SK-N-SH treated with all-trans-retinoic acid at 6 μM for 48 hours (cell line): ENCODE results near the gene NPR3.

Source experiments
- ATAC-seq: fragments of 200-7000 bp; cut with Tn5 transposase; 3 replicates; pipeline ENCODE4 v1.9.1; 2020; ENCODE audit warnings: mild to moderate bottlenecking, moderate library complexity
- BACH2 ChIP-seq: fragments of 250-450 bp; sonication (Bioruptor Pico); IDR thresholded peaks from 2 replicates; pipeline ENCODE4 v1.9.0; 2021; ENCODE audit warnings: mild to moderate bottlenecking, borderline replicate concordance
- CREB5 ChIP-seq: fragments of 250-450 bp; sonication (Bioruptor Pico); IDR thresholded peaks from 2 replicates; pipeline ENCODE4 v1.5.1; 2020; ENCODE audit warnings: low read depth, mild to moderate bottlenecking, moderate library complexity
- CSDC2 ChIP-seq: fragments of 250-450 bp; sonication (Bioruptor Pico); IDR thresholded peaks from 2 replicates; pipeline ENCODE4 v1.5.0; 2020; ENCODE audit warnings: mild to moderate bottlenecking, moderate library complexity
- CSRNP3 ChIP-seq: fragments of 250-450 bp; sonication (Bioruptor Pico); IDR thresholded peaks from 2 replicates; pipeline ENCODE4 v1.5.1; 2021; ENCODE audit warnings: mild to moderate bottlenecking, moderate library complexity
- GLIS3 ChIP-seq: fragments of 250-450 bp; sonication (Bioruptor Pico); IDR thresholded peaks from 2 replicates; pipeline ENCODE4 v1.5.0; 2020; ENCODE audit warnings: mild to moderate bottlenecking, moderate library complexity
- ISL1 ChIP-seq: fragments of 250-450 bp; sonication (Bioruptor Pico); IDR thresholded peaks from 2 replicates; pipeline ENCODE4 v2.1.2; 2022; ENCODE audit warnings: mild to moderate bottlenecking, moderate library complexity
- OSR1 ChIP-seq: fragments of 250-450 bp; sonication (Bioruptor Pico); IDR thresholded peaks from 2 replicates; pipeline ENCODE4 v1.8.0; 2022; ENCODE audit warnings: moderate library complexity, mild to moderate bottlenecking, inconsistent platforms
- PATZ1 ChIP-seq: fragments of 250-450 bp; sonication (Bioruptor Pico); IDR thresholded peaks from 2 replicates; pipeline ENCODE4 v1.8.0; 2020; ENCODE audit warnings: mild to moderate bottlenecking, moderate library complexity, borderline replicate concordance
- PPARA ChIP-seq: fragments of 250-450 bp; sonication (Bioruptor Pico); IDR thresholded peaks from 2 replicates; pipeline ENCODE4 v1.5.0; 2020; ENCODE audit warnings: mild to moderate bottlenecking, borderline replicate concordance
- RARB ChIP-seq: fragments of 250-450 bp; sonication (Bioruptor Pico); IDR thresholded peaks from 2 replicates; pipeline ENCODE4 v1.8.0; 2021; ENCODE audit warnings: mild to moderate bottlenecking, moderate library complexity
- SNAI2 ChIP-seq: fragments of 250-450 bp; sonication (Bioruptor Pico); IDR thresholded peaks from 2 replicates; pipeline ENCODE4 v1.5.0; 2020; ENCODE audit warnings: mild to moderate bottlenecking, moderate library complexity
- TCF4 ChIP-seq: fragments of 250-450 bp; sonication (Bioruptor Pico); IDR thresholded peaks from 2 replicates; pipeline ENCODE4 v1.8.0; 2021; ENCODE audit warnings: mild to moderate bottlenecking, moderate library complexity, borderline replicate concordance
- TOX ChIP-seq: fragments of 250-450 bp; sonication (Bioruptor Pico); IDR thresholded peaks from 2 replicates; pipeline ENCODE4 v1.8.0; 2021; ENCODE audit warnings: mild to moderate bottlenecking, moderate library complexity, borderline replicate concordance
- TSHZ2 ChIP-seq: fragments of 250-450 bp; sonication (Bioruptor Pico); IDR thresholded peaks from 2 replicates; pipeline ENCODE4 v1.5.0; 2020; ENCODE audit warnings: mild to moderate bottlenecking, moderate library complexity
- ZC3H10 ChIP-seq: fragments of 250-450 bp; sonication (Bioruptor Pico); IDR thresholded peaks from 2 replicates; pipeline ENCODE4 v1.5.1; 2021; ENCODE audit warnings: mild to moderate bottlenecking, moderate library complexity
- ZFP3 ChIP-seq: fragments of 250-450 bp; sonication (Bioruptor Pico); IDR thresholded peaks from 2 replicates; pipeline ENCODE4 v1.5.0; 2020; ENCODE audit warnings: mild to moderate bottlenecking, moderate library complexity
- ZFP30 ChIP-seq: fragments of 450-650 bp; formaldehyde crosslinking; IDR thresholded peaks from 2 replicates; pipeline ENCODE4 v1.5.0; 2022; ENCODE audit warnings: mild to moderate bottlenecking, moderate library complexity
- ZNF565 ChIP-seq: fragments of 450-650 bp; formaldehyde crosslinking; conservative IDR thresholded peaks from 2 replicates; pipeline ENCODE4 v1.5.0; 2020; ENCODE audit warnings: low read depth, mild to moderate bottlenecking, moderate library complexity
- ZNF70 ChIP-seq: fragments of 450-650 bp; formaldehyde crosslinking; IDR thresholded peaks from 2 replicates; pipeline ENCODE4 v1.5.0; 2020; ENCODE audit warnings: mild to moderate bottlenecking, moderate library complexity
- ZNF8 ChIP-seq: fragments of 450-650 bp; formaldehyde crosslinking; IDR thresholded peaks from 2 replicates; pipeline ENCODE4 v1.5.0; 2020; ENCODE audit warnings: mild to moderate bottlenecking, moderate library complexity

Gene NPR3

DNA sequence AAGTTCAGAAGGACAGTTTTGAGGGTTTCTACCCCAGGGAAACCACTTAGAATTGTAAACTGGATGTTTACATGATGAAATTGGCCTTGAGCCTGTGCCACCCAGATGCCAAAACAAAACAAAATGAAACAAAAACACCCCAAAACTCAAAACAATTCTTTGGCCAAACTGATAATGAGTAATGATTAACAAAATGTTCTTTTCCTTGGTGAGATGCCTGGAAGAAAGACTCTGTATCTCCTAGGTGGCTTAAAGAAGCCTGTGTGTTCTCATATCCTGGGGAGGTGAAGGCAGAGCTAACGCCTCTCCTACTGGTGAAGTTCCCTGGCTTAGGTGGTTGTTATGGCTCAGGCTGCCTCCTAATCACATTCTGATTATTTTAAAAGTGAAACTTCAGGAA is 120.5 kb downstream of the NPR3 start:
- TF ChIP-seq TOX (CRISPR knock-in tag) (no peak), ISL1 (CRISPR knock-in tag) (no peak), RARB (CRISPR knock-in tag) (no peak), PATZ1 (no peak), ZFP30 (CRISPR knock-in tag) (no peak), GLIS3 (CRISPR knock-in tag) (no peak), ZNF8 (no peak), PPARA (CRISPR knock-in tag) (no peak), CSDC2 (CRISPR knock-in tag) (no peak), OSR1 (CRISPR knock-in tag) (no peak), SNAI2 (CRISPR knock-in tag) (no peak), CREB5 (CRISPR knock-in tag) (no peak), ZFP3 (CRISPR knock-in tag) (no peak), ZNF70 (CRISPR knock-in tag) (no peak), ZNF565 (CRISPR knock-in tag) (no peak), TSHZ2 (CRISPR knock-in tag) (no peak), BACH2 (CRISPR knock-in tag) (no peak), ZC3H10 (CRISPR knock-in tag) (no peak)
- TF ChIP-seq, all 23 proteins: peak for 0
- no peak; the same call in none of the 3 replicates for ATAC-seq

DNA sequence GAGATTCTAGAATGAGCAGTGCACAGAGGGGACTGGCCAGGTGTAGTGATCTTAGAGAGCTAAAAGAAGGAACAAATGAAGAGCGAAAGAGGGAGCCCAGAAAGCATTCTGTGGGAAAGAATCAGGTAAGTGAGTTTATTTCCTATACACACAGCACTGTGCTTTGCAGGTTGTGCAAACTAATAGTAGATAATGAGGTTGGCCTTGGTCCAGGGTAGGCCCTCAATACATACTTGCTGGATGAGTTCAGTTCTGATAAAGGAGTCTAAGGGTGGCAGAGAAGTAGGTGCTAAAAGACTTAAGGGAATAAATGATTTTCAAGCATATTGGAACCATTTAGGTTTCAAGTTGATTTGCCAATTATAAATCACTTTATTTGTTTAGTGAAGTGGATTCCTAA is 122.0 kb downstream of the NPR3 start:
- TF ChIP-seq ZNF70 (CRISPR knock-in tag) (no peak), CSDC2 (CRISPR knock-in tag) (no peak), ISL1 (CRISPR knock-in tag) (no peak), ZC3H10 (CRISPR knock-in tag) (no peak), TOX (CRISPR knock-in tag) (no peak), PPARA (CRISPR knock-in tag) (no peak), OSR1 (CRISPR knock-in tag) (no peak), CSRNP3 (no peak), ZNF8 (no peak), ZFP3 (CRISPR knock-in tag) (no peak), SNAI2 (CRISPR knock-in tag) (no peak), PATZ1 (no peak)
- ATAC-seq: no peak

DNA sequence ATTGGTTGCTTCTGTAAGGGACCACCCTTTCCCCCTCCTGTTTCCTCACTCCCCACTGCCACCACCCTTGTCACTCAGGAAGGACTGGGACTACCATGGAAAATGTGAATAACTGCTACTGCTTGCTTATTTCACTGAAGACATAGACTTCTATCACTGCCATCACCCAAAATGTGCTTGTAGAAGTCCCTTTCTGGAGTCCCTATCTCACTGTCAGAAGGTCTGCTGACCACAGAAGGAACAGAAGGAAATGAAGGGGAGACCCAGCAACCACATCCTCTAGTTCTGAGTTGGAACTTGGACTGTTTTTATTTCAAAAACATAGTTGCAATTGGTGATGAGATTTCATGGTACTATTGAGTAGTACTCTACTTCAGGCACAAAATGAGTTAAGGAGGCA is 122.5 kb downstream of the NPR3 start:
- TF ChIP-seq OSR1 (CRISPR knock-in tag) (no peak), PATZ1 (no peak), CSDC2 (CRISPR knock-in tag) (no peak), TOX (CRISPR knock-in tag) (no peak), ISL1 (CRISPR knock-in tag) (no peak), ZC3H10 (CRISPR knock-in tag) (no peak), CSRNP3 (no peak), RARB (CRISPR knock-in tag) (no peak), GLIS3 (CRISPR knock-in tag) (no peak), SNAI2 (CRISPR knock-in tag) (no peak), TCF4 (CRISPR knock-in tag) (no peak)
- ATAC-seq: no peak
